ENCODE measurements around the gene TMSB10. TPM values are rescaled to one million over a fixed set of nuclear protein-coding genes. Genes with fewer than 3 reads are reported as not detected.

The TMSB10 gene
- total RNA-seq, 4 donors from 2014 or later = 693 to 2,974 (median 1,499) TPM

DNA sequence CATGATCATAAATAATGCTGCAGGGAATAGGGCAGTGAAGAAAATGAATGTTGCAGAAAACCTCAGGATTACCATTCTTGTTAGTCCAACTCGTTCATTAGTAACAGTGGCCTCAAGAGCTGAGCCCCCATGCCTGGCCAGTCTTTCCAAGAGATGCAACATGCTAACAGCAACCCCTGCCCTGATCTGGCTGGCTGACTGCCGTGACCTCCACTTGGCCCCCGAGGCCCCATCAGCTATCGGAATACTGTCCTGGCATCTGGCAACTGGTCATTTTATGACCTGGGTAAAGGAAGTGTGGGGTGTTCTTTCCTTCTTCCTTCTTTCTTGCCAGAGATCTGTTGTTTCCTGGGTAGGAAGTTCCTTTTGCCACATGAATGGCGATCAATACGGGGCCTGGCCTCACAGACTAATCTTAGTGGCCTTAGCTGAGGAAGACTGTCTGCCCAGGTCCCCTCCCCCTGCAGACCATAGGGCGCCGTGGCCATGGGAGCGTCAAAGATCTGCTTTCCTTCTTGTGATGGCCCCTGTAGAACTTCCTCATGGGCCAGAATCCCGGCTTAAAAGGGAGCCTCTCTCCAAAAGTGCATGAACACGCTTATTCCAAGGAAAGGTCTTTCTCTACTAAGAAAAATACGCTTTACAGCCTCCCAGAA lies 14.0 kb upstream of the TMSB10 start:
- H3K9me3 ChIP-seq = no peaks in the 10 kb centered on the region
- DNase-seq = no peak
- intact Hi-C loops (cut with DNase I; ENCODE audit: low total_unique reads) = no loop called here
- H3K4me1 ChIP-seq = no peaks in the 10 kb centered on the region
- no peak overlapping the region for H3K4me3 ChIP-seq
- no peak overlapping the region for H3K27ac ChIP-seq
- no peaks in the 10 kb centered on the region for H3K27me3 ChIP-seq
- TF ChIP-seq POLR2A (IDR thresholded peaks at IDR 0.05) = no peak
- TF ChIP-seq, protein P1, sequence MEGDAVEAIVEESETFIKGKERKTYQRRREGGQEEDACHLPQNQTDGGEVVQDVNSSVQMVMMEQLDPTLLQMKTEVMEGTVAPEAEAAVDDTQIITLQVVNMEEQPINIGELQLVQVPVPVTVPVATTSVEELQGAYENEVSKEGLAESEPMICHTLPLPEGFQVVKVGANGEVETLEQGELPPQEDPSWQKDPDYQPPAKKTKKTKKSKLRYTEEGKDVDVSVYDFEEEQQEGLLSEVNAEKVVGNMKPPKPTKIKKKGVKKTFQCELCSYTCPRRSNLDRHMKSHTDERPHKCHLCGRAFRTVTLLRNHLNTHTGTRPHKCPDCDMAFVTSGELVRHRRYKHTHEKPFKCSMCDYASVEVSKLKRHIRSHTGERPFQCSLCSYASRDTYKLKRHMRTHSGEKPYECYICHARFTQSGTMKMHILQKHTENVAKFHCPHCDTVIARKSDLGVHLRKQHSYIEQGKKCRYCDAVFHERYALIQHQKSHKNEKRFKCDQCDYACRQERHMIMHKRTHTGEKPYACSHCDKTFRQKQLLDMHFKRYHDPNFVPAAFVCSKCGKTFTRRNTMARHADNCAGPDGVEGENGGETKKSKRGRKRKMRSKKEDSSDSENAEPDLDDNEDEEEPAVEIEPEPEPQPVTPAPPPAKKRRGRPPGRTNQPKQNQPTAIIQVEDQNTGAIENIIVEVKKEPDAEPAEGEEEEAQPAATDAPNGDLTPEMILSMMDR (IDR thresholded peaks at IDR 0.05) = no peak
- H3K36me3 ChIP-seq = no peaks in the 10 kb centered on the region

DNA sequence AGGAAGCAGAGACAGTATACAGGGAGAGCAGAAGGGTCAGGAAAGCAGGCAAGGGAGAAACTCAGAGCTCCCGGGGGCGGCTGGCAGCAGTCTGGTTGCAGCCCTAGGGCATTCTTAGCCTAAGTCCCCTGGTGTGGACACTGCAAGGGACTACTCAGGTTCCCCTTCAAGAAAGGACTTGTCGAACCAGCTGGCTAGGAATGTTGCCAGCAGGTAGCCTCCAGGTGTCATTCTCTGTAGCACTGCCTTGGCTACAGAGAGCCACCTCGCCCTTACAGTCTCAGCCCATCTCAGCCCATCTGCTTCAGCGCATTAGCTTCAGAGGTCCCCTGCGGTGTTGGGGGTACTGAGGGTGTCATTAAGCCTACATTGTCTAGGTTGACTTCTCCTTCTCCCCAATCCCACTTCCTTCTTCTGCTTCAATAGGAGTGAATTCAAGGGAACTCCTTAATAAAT lies 11.3 kb upstream of the TMSB10 start:
- Histone ChIP-seq H3K4me1 (no peaks in the 10 kb centered on the region), H3K27me3 (no peaks in the 10 kb centered on the region), H3K9me3 (no peaks in the 10 kb centered on the region), H3K4me3 (no peak overlapping the region), H3K27ac (no peak overlapping the region), H3K36me3 (no peaks in the 10 kb centered on the region)
- intact Hi-C loops (cut with DNase I; ENCODE audit: low total_unique reads) = no loop called here
- TF ChIP-seq, protein P1 (IDR thresholded peaks at IDR 0.05) = no peak
- TF ChIP-seq POLR2A (IDR thresholded peaks at IDR 0.05) = no peak
- no peak for DNase-seq

DNA sequence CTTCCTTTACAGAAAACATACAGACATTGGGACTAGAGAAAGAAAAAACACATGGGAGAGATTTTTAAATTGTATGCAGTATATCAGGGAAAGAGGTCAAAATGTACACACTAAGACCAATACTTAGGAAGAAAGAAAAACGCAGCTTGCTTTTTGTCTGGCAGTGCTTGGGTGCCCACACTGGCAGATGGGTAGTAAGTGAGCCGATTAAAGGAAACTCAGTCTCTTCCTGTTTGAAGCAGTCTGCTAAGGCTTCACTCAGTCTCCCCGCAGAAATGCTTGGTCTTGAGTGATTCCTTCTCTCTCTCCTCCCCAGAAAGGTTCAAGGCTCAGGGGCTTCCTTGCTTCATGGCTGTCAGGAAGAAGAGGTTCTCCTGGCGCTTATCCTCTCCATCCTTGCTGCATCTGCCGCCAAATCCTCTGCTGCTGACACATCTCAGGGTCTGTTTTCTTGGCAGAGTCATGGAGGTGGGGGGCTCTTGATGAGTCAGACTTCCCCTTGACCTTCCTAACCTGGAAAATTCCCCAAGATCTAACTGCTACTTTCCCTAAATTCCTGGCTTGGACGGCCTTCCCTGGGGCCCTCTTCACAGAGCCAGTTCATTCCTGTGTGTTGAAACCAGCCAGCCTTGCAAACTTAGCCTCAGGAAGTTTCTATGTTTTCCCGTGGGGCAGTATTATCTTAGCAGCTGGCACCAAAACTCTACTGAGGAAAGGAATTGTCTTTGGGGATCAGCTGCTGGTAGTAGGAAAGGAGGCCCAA lies 10.5 kb upstream of the TMSB10 start:
- no peaks in the 10 kb centered on the region for H3K4me1 ChIP-seq
- H3K36me3 ChIP-seq = no peaks in the 10 kb centered on the region
- no peaks in the 10 kb centered on the region for H3K9me3 ChIP-seq
- no peak overlapping the region for H3K27ac ChIP-seq
- no peaks in the 10 kb centered on the region for H3K27me3 ChIP-seq
- no peak for TF ChIP-seq POLR2A (IDR thresholded peaks at IDR 0.05)
- TF ChIP-seq, protein P1 (IDR thresholded peaks at IDR 0.05) = no peak
- H3K4me3 ChIP-seq = no peak overlapping the region
- DNase-seq = no peak
- intact Hi-C loops (cut with DNase I; ENCODE audit: low total_unique reads) = no loop called here

DNA sequence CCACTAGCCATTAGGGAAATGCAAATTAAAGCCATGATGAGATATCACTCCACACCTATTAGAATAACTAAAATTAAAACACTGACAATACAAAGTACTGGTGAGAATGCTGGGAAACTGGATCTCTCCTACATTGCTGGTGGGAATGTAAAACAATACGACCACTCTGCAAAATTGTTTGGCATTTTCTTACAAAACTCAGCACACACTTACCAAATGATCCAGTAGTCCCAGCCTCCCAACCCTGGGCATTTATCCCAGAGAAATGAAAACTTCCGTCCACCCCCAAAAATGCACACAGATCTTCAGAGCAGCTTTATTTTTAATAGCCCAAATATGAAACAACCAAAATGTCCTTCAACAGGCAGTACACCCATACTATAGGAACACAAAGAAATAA lies 8.9 kb upstream of the TMSB10 start:
- intact Hi-C loops (cut with DNase I; ENCODE audit: low total_unique reads) = no loop called here
- DNase-seq = no peak
- Histone ChIP-seq H3K4me1 (no peaks in the 10 kb centered on the region), H3K4me3 (no peak overlapping the region), H3K27me3 (no peaks in the 10 kb centered on the region), H3K36me3 (no peaks in the 10 kb centered on the region), H3K27ac (no peak overlapping the region), H3K9me3 (no peaks in the 10 kb centered on the region)
- TF ChIP-seq, protein P1 (IDR thresholded peaks at IDR 0.05) = no peak
- TF ChIP-seq POLR2A (IDR thresholded peaks at IDR 0.05) = no peak

DNA sequence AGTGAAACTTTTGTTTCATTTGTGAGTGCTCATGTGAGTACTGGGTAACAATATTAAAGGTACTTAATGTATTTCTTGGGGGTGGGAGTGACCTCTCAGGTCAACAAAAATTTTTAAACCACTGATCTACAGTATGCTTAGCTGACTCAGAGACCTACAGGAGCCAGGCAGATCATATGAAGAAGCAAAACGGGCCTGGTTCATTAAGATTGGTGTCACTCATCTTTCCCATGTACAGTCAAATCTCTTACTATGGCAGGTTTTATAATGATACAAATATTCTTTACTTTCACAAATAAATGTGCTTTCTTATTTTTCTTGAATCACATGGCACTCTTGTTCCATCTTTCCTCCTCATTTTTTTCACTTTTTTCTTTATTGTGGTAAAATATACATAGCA lies 7.7 kb upstream of the TMSB10 start:
- TF ChIP-seq, protein P1 (IDR thresholded peaks at IDR 0.05) = no peak
- no peak for TF ChIP-seq POLR2A (IDR thresholded peaks at IDR 0.05)
- H3K27ac ChIP-seq = no peak overlapping the region
- no peak overlapping the region for H3K4me3 ChIP-seq
- no peaks in the 10 kb centered on the region for H3K27me3 ChIP-seq
- no peak for DNase-seq
- H3K4me1 ChIP-seq = no peaks in the 10 kb centered on the region
- intact Hi-C loops (cut with DNase I; ENCODE audit: low total_unique reads) = no loop called here
- no peaks in the 10 kb centered on the region for H3K9me3 ChIP-seq
- H3K36me3 ChIP-seq = no peaks in the 10 kb centered on the region

All from uterus (tissue), 4 donors.